Esophagus squamous epithelium (tissue), 5 donors: ENCODE data around the gene SLC39A5. TPM values are rescaled to one million over a fixed set of nuclear protein-coding genes. Genes with fewer than 3 reads are reported as not detected.

Experiments
- DNase-seq: peaks from one replicate; lab custom pipeline; 2025; lab: John Stamatoyannopoulos, UW
- H3K27ac ChIP-seq, 4 donors: fragments of 200-600 bp; sonication (generic); one replicate each; pipeline ENCODE4 v1.5.1; 2016 to 2019; ENCODE audit warnings: mild to moderate bottlenecking in 1 of 4
- H3K27me3 ChIP-seq, 4 donors: fragments of 200-600 bp; sonication (generic); 1 replicate in 3 of 4; 2 replicates in 1 of 4; pipeline versions ENCODE4 v1.5.1 to v1.6.0; 2017 to 2021; ENCODE audit warnings: antibody characterized with exemption in 1 of 4
- H3K36me3 ChIP-seq, 3 donors: fragments of 200-600 bp; sonication (generic); one replicate each; pipeline ENCODE4 v1.5.1; 2016 to 2019
- H3K4me1 ChIP-seq, 3 donors: fragments of 200-600 bp; sonication (generic); one replicate each; pipeline ENCODE4 v1.5.1; 2017 to 2019
- H3K4me3 ChIP-seq, 4 donors: fragments of 200-600 bp; sonication (generic); 1 replicate in 3 of 4; 2 replicates in 1 of 4; pipeline ENCODE4 v1.5.1; 2016 to 2019; ENCODE audit warnings: mild to moderate bottlenecking in 2 of 4, moderate library complexity in 1 of 4
- H3K9me3 ChIP-seq, 3 donors: fragments of 200-600 bp; sonication (generic); one replicate each; pipeline ENCODE4 v1.5.1; 2016 to 2019
- CTCF ChIP-seq, 6 experiments: fragments of 450-650 bp in 4 of 6; fragments of 200-600 bp in 2 of 6; sonication (generic) in 2 of 6; IDR thresholded peaks; one replicate each; pipeline ENCODE4 v1.5.1; 2016 to 2019; ENCODE audit warnings: antibody characterized with exemption in 6 of 6, mild to moderate bottlenecking in 4 of 6, moderate library complexity in 4 of 6
- POLR2A ChIP-seq, 4 donors: fragments of 450-650 bp; IDR thresholded peaks; one replicate each; pipeline ENCODE4 v1.6.1; 2017; ENCODE audit warnings: antibody characterized with exemption in 4 of 4, mild to moderate bottlenecking in 4 of 4, moderate library complexity in 3 of 4
- WGBS, 2 donors: methylation state at CpG; one replicate each; pipeline ENCODE4 v1.1.5; 2018; 5-methylcytosine and 5-hydroxymethylcytosine counted together
- intact Hi-C: fragments of 100-400 bp; cut with DNase I; formaldehyde crosslinking; loops from one replicate; pipeline ENCODE4 v1.15.0; 2022
- total RNA-seq, 4 donors: library from RNA; depleted of rRNA; stranded (reverse); fragments of >200 nt; gene quantifications; one replicate each; pipeline ENCODE4 v1.1.0, GENCODE V29; 2016
- donor health status: DM: yes; HTN: yes; CAD: no.

SLC39A5 gene
- total RNA-seq, 4 donors from 2014 or later = 1.1 TPM; not detected in 3

GRCh38 chr12:56234746-56235436 is 5.0 kb downstream of the SLC39A5 start:
- Histone ChIP-seq H3K4me1 (no peaks in the 10 kb centered on the region), H3K36me3 (peaks cover 0 to 34% (median 0%) of the 10 kb centered on the region in 3 donors), H3K4me3 (no peak overlapping the region), H3K27ac (no peak overlapping the region), H3K27me3 (no peaks in the 10 kb centered on the region), H3K9me3 (no peaks in the 10 kb centered on the region)
- DNase-seq = no peak
- WGBS, 2 donors = 72 to 77% methylated on average over 16 of the region's 16 CpGs
- no peak for TF ChIP-seq CTCF (IDR thresholded peaks at IDR 0.05)
- intact Hi-C loops = no loop called here

GRCh38 chr12:56236091-56236490 is 6.2 kb downstream of the SLC39A5 start:
- 83 to 100% methylated on average over 1 to 5 of the region's 6 CpGs for WGBS, 2 donors
- intact Hi-C loops = no loop called here
- TF ChIP-seq POLR2A (IDR thresholded peaks at IDR 0.05) = no peak
- no peak for TF ChIP-seq CTCF (IDR thresholded peaks at IDR 0.05)
- Histone ChIP-seq H3K27ac (no peak overlapping the region), H3K9me3 (no peaks in the 10 kb centered on the region), H3K4me3 (no peak overlapping the region), H3K4me1 (no peaks in the 10 kb centered on the region), H3K36me3 (peaks cover 0 to 46% (median 0%) of the 10 kb centered on the region in 3 donors), H3K27me3 (no peaks in the 10 kb centered on the region)
- DNase-seq = no peak

DNA sequence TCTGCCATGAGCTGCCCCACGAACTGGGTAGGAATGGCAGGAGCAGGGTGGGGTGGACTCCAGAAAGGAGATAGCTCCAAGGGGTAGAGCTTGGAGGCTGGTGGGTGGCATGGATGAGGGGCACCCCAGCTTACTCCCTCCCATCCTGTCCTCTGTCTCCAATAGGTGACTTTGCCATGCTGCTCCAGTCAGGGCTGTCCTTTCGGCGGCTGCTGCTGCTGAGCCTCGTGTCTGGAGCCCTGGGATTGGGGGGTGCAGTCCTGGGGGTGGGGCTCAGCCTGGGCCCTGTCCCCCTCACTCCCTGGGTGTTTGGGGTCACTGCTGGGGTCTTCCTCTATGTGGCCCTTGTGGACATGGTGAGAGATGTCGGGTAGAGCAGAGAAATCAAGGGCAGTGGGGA is 7.1 kb downstream of the SLC39A5 start:
- 44% methylated on average over 1 of the region's 5 CpGs; no CpG with 5 or more reads in 1 of the 2 donors for WGBS, 2 donors
- Histone ChIP-seq H3K27ac (no peak overlapping the region), H3K27me3 (no peaks in the 10 kb centered on the region), H3K4me1 (no peaks in the 10 kb centered on the region), H3K4me3 (no peak overlapping the region), H3K36me3 (peaks cover 0 to 55% (median 8%) of the 10 kb centered on the region in 3 donors), H3K9me3 (no peaks in the 10 kb centered on the region)
- no peak for DNase-seq
- intact Hi-C loops = no loop called here
- TF ChIP-seq CTCF (IDR thresholded peaks at IDR 0.05) = no peak
- TF ChIP-seq POLR2A (IDR thresholded peaks at IDR 0.05) = no peak

- Histone ChIP-seq H3K4me1 (no peaks in the 10 kb centered on the region), H3K27ac (no peak overlapping the region), H3K27me3 (no peaks in the 10 kb centered on the region), H3K4me3 (no peak overlapping the region), H3K36me3 (peaks cover 2 to 61% (median 11%) of the 10 kb centered on the region in 3 donors), H3K9me3 (no peaks in the 10 kb centered on the region)
- 69 to 74% methylated on average over 2 to 3 of the region's 11 CpGs for WGBS, 2 donors
- intact Hi-C loops = no loop called here
- TF ChIP-seq POLR2A (IDR thresholded peaks at IDR 0.05) = no peak
- no peak for DNase-seq
These were observed 7.7 kb downstream of the SLC39A5 start for GRCh38 chr12:56237552-56237951.

DNA sequence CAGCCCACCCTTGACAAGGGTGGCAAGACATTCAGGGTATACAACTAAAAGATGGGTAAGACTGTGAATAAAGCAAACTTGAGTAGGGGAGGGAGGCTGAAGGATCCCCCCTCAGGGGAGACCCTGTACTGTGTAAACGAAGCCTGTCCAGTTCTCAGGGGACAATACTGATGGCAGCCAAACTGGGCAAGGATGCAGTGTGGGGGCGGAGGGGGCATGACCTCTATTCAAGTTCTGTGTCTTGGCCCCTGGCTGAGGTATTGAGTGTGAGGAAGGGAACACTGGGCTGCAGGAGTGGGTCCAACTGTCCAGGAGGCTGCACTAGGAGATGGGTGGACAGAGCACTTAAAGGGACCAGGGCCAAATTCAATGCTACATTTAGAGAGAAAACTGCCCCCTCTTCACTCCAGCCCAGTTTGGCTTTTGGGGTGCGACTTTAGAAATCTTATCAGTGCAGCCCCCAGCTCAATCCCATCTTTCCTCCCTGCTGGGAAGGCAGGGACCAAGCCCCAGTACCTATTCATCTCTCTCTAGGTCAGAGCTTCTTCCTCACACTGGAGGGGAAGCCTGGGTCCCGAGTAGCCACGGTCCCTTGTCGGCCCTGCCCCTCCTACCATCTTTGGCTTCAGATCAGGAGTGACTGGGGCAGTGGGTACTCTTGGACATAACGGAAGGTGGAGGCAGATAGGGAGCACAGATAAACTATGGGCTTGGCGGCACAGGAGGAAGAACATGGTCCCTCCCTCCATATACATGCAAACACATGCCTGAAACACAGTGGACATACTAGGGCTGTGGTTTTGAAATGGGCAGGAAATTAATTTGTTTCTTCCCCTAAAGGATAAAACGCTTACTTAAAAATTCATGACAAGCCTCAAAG is 11.8 kb downstream of the SLC39A5 start:
- intact Hi-C loops = no loop called here
- no peaks in the 10 kb centered on the region for H3K9me3 ChIP-seq
- TF ChIP-seq CTCF (IDR thresholded peaks at IDR 0.05) (no peak), POLR2A (IDR thresholded peaks at IDR 0.05) (no peak)
- WGBS, 2 donors = 68 to 75% methylated on average over 6 to 7 of the region's 9 CpGs
- H3K27me3 ChIP-seq = no peaks in the 10 kb centered on the region
- H3K4me1 ChIP-seq = no peaks in the 10 kb centered on the region
- DNase-seq = no peak
- H3K27ac ChIP-seq = no peak overlapping the region
- peaks cover 28 to 100% (median 50%) of the 10 kb centered on the region in 3 donors for H3K36me3 ChIP-seq
- no peak overlapping the region for H3K4me3 ChIP-seq
